ENCODE results near the gene SHISA5. TPM values are rescaled to one million over a fixed set of nuclear protein-coding genes. Genes with fewer than 3 reads are reported as not detected.

SHISA5 gene
- polyA plus RNA-seq, 1 experiment = 217 TPM

DNA sequence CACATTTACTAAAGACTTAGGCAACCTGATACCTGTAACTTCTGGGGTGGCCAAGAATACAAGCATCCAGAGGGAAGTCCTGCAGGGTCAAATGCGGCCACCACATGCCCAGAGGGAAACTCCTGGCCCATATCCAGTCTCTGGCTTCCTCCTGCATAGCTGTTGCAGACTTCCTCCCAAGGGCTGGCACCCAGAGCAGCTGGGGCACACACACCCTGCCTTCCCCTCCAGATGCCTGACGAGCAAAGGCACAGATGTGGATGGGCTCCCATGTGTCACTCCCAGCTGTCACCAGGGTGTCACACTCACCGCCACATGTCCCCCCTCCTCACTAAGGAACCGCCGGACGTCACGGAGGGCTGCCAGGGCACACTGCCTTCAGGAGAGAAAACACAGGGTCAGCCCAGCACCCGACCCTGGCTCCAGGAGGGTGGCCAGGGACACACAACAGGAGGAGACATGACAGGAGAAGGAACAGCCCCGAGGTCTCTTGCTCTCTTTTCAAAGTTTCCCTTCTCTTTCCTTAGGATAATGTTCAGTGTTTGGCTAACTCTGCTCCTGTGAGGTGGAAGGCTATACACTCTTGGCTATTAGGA is 39.4 kb upstream of the SHISA5 start:
- H3K27me3 ChIP-seq (ENCODE audit: control insufficient read depth, insufficient read depth, low read length) = no peaks in the 10 kb centered on the region
- no peak overlapping the region for H3K4me3 ChIP-seq (ENCODE audit: low read depth, low read length)
- DNase-seq (ENCODE audit: low read depth) = no peak
- ChIA-PET POLR2A (no interaction called here), CTCF (interaction anchor here (0.8 kb wide), 1 partner anchor 70 kb away, joined by 3 read pairs; no protein-coding TSS in a partner anchor)
- peaks cover 31% of the 10 kb centered on the region for H3K36me3 ChIP-seq (ENCODE audit: control insufficient read depth, insufficient read depth, low read length)
- TF ChIP-seq CTCF (IDR thresholded peaks at IDR 0.05; ENCODE audit: insufficient read depth, low read depth, low read length) = no peak

GRCh38 chr3:48538451-48538850 is 34.5 kb upstream of the SHISA5 start:
- ChIA-PET POLR2A (no interaction called here), CTCF (interaction anchor here (0.9 to 3.0 kb wide), 3 partner anchors 10 to 20 kb away, joined by 3 to 13 read pairs (median 4); no protein-coding TSS in a partner anchor)
- no peaks in the 10 kb centered on the region for H3K27me3 ChIP-seq (ENCODE audit: control insufficient read depth, insufficient read depth, low read length)
- no peak for TF ChIP-seq CTCF (IDR thresholded peaks at IDR 0.05; ENCODE audit: insufficient read depth, low read depth, low read length)
- H3K36me3 ChIP-seq (ENCODE audit: control insufficient read depth, insufficient read depth, low read length) = peaks cover 42% of the 10 kb centered on the region
- no peak overlapping the region for H3K4me3 ChIP-seq (ENCODE audit: low read depth, low read length)
- no peak for DNase-seq (ENCODE audit: low read depth)

DNA sequence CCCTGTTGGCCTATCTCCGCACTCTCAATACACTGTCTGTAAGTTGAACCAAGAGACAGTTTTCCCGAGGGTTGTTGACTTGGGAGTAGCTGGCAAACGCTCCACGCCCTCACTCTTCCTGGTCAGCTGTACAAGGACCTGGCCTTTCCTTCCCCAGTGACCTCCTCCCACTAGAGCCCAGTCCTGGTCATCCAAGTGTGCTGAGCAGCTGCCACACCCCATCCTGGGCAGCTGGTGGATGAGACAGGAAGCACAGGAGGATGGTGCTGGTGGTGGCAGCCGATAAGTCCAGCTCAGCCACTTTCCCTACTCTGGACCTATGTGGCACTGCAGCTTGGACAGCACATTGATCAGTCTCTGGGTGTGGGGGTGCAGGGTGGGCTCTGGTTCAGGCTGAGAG is 32.8 kb upstream of the SHISA5 start:
- no peak overlapping the region for H3K4me3 ChIP-seq (ENCODE audit: low read depth, low read length)
- ChIA-PET POLR2A (interaction anchor here (0.6 kb wide), 1 partner anchor 9 kb away, joined by 11 read pairs; no protein-coding TSS in a partner anchor), CTCF (interaction anchor here (1.1 to 1.8 kb wide), 3 partner anchors 12 to 101 kb away, joined by 3 to 7 read pairs (median 3); no protein-coding TSS in a partner anchor)
- no peak for DNase-seq (ENCODE audit: low read depth)
- no peaks in the 10 kb centered on the region for H3K27me3 ChIP-seq (ENCODE audit: control insufficient read depth, insufficient read depth, low read length)
- no peak for TF ChIP-seq CTCF (IDR thresholded peaks at IDR 0.05; ENCODE audit: insufficient read depth, low read depth, low read length)
- H3K36me3 ChIP-seq (ENCODE audit: control insufficient read depth, insufficient read depth, low read length) = peaks cover 39% of the 10 kb centered on the region

- no peaks in the 10 kb centered on the region for H3K27me3 ChIP-seq (ENCODE audit: control insufficient read depth, insufficient read depth, low read length)
- CTCF ChIA-PET = interaction anchor here (1.1 to 1.8 kb wide), 3 partner anchors 11 to 100 kb away, joined by 3 to 7 read pairs (median 3); no protein-coding TSS in a partner anchor
- POLR2A ChIA-PET = no interaction called here
- H3K4me3 ChIP-seq (ENCODE audit: low read depth, low read length) = no peak overlapping the region
- DNase-seq (ENCODE audit: low read depth) = no peak
- peaks cover 36% of the 10 kb centered on the region for H3K36me3 ChIP-seq (ENCODE audit: control insufficient read depth, insufficient read depth, low read length)
- no peak for TF ChIP-seq CTCF (IDR thresholded peaks at IDR 0.05; ENCODE audit: insufficient read depth, low read depth, low read length)
These were observed 32.1 kb upstream of the SHISA5 start for GRCh38 chr3:48536116-48536515.

GRCh38 chr3:48535578-48535977 is 31.6 kb upstream of the SHISA5 start:
- POLR2A ChIA-PET = no interaction called here
- no peak for DNase-seq (ENCODE audit: low read depth)
- peaks cover 36% of the 10 kb centered on the region for H3K36me3 ChIP-seq (ENCODE audit: control insufficient read depth, insufficient read depth, low read length)
- no peaks in the 10 kb centered on the region for H3K27me3 ChIP-seq (ENCODE audit: control insufficient read depth, insufficient read depth, low read length)
- CTCF ChIA-PET = interaction anchor here (1.8 kb wide), 1 partner anchor 14 kb away, joined by 7 read pairs; no protein-coding TSS in a partner anchor
- no peak for TF ChIP-seq CTCF (IDR thresholded peaks at IDR 0.05; ENCODE audit: insufficient read depth, low read depth, low read length)
- no peak overlapping the region for H3K4me3 ChIP-seq (ENCODE audit: low read depth, low read length)
